Fibroblast of skin of abdomen (primary cell): ENCODE measurements around the gene DDC.

Experiments
- DNase-seq: peaks from one replicate; pipeline ENCODE4 v3.0.0-alpha.2; 2013

Gene DDC

GRCh38 chr7:50513166-50513871 is 51.9 kb downstream of the DDC start:
- DNase-seq: no peak

- no peak for DNase-seq
Measured at GRCh38 chr7:50512384-50512783, 52.8 kb downstream of the DDC start.

DNA sequence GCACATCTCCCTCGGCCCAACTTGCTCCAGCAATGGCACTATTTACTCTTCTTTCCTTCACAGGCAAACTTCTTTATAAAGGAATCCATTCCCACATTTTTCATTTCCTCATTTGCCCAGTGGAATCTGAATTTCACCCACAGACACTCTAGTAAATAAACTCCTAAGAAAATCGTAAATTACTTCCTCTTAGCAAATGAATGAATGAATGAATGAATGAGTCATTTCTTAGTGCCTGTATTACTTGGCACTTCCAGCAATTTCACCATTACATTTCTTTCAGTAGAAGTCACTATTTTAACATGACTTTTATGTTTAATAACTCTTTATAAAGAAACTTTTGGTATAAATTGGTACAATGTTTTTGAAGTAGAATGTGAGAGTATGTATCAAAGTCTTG is 55.7 kb downstream of the DDC start:
- DNase-seq: no peak

DNA sequence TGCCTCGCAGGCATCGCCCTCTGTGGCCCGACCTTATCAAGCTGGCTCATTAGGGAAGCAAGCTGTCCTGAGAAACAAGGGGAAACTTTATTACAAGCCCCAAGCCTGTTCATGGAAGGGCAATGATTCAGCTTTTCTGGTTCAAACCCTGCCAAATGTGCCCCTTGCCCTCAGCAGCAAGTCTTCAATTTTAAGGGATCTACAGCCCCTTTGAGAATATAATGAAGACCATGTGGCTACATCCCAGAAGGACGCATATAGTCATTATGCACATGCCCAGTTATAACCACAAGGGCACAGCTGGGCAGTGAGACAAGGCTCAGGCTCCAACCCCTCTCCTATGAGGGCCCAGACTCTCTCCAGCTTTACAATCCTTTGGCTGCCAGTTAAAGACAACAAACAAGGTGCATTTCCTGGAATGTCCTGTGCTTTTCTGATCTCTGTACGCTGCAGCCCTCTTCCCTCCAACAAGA is 56.7 kb downstream of the DDC start:
- no peak for DNase-seq

GRCh38 chr7:50507898-50508470 is 57.2 kb downstream of the DDC start:
- no peak for DNase-seq

GRCh38 chr7:50505553-50506210 is 59.5 kb downstream of the DDC start:
- no peak for DNase-seq

DNA sequence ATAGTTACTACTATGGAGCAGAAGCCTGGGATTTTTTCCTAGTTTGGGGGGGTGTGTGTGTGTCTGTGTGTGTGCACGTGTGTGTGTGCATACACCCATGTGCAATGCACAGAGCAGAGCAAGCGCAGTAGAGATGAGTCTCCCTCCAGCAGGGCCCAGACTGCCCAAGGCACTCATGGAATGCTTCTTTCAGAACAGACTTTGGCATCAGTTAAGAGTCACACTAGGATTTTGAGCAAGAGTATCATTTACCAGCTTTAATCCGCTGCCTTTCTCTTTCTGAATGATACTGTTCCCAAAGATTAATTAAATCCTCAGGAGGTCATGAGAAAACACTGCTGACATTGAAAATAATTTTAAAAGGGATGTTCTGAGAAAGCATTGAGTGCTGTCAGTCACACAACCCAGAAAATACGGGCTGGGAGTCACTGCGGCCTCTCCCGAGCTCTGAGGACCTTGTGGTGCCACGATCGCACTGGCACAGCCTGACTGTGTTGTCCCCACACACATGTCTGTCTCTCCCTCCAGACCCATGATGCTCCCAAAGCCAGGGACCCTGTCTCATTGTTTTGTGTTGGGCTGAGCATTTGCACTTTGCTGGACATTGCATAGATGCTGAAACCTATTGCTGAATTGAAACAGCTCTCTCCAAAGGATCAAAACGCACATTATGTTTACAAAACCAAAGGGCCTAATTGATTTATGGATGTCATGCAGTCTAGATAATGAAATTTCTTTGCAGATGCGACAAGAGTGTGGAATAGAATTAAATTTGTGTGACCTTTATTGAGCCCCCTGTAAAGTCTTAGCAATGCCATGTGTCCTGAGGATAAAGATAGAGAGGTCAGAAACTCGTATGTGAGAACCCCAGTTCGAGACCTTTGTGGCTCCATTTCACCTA is 60.3 kb downstream of the DDC start:
- DNase-seq: no peak

DNA sequence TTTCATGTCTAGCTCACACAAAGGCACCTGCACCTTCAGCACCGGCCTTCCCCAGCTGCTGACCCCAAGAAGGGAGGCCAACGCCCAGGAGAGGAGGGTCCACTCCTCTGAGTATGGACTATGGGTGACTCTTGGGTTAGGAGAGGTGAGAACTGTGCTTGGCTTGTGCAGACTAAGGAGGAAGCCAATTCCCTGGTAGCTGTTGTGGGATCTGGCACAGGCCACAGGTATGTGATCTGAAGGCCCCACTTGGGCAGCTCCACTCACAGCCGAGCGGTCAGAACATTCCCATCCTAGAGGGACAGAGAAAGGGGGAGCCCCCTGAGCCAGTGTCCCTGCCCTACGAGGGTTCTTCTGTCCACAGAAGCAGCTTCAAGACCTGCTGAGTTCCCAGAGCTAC is 62.3 kb downstream of the DDC start:
- no peak for DNase-seq

DNA sequence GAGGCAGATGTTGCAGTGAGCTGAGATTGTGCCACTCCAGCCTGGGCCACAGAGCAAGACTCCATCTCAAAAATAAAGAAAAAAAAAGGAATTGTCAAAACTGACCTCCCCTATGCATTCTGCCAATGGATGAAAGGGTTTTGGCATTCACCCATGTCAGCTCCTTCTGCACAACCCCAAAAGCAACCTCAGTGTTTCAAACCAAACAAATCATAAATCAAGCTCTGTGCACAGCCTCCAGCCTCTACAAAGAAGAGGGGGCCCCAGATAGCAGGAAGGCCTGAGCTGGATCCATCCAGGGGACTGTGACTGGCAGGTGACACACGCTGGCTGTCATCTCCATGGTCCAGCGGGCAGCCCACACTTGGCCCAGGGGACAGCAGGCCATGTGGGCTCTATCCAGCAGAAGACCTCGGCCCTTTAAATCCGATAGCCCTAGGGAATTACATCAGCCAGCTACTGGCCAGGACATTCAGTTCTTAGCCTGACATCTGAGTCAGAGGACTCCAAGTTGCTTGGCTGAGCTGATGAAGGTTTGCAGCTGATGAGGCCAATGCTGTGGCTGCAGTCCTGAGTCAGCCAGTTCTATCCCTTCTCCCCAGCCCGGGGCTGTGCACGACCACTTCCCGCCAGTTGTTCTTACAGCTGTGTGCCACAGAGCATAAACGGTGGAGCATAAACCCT is 63.1 kb downstream of the DDC start:
- DNase-seq: peak; percentile 72

- DNase-seq: no peak
Measured at GRCh38 chr7:50499092-50499491, 66.1 kb downstream of the DDC start.

GRCh38 chr7:50497968-50498367 is 67.2 kb downstream of the DDC start:
- DNase-seq: no peak

- peak; percentile 14 for DNase-seq
Measured at GRCh38 chr7:50497068-50497642, 68.0 kb downstream of the DDC start.

GRCh38 chr7:50496569-50496968 is 68.6 kb downstream of the DDC start:
- no peak for DNase-seq

DNA sequence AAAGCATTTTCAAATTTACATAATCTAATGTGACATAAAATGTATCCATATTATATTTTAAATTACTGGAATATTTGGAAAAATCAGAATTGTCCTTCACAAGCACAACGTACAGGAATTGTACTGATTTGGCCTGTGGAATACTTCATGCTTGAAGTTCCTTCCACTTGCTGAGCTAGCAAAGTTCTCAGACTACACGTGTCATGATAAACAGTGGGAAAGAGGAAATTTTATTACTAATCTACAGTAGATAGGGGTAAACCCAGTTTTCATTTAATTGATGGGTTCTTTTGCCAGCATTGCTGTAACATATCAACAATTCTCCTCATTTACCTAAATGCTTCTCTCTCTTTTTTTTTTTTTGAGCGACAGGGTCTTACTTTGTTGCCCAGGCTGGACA is 69.5 kb downstream of the DDC start:
- DNase-seq: no peak

- DNase-seq: no peak
Measured at GRCh38 chr7:50492770-50493519, 72.3 kb downstream of the DDC start.

GRCh38 chr7:50491943-50492342 is 73.3 kb downstream of the DDC start:
- no peak for DNase-seq

DNA sequence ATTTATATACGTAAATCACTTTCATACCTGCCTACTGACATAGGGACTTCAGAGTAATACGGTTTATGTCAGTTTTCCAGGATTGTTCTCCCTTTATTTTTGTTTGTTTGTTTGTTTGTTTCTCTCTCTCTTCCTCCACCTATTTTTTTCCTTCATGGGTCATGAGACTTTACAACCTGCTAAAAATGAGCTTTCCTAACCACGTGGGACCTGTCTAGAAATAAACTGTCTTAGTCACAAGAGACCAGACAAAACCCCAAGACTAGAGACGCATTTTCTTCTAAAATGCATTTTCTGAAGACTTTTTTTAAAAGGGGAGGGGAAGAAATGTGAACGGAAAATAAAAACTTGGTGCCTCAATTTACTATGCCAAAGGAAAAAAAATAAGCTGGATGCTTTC is 74.0 kb downstream of the DDC start:
- DNase-seq: no peak

DNA sequence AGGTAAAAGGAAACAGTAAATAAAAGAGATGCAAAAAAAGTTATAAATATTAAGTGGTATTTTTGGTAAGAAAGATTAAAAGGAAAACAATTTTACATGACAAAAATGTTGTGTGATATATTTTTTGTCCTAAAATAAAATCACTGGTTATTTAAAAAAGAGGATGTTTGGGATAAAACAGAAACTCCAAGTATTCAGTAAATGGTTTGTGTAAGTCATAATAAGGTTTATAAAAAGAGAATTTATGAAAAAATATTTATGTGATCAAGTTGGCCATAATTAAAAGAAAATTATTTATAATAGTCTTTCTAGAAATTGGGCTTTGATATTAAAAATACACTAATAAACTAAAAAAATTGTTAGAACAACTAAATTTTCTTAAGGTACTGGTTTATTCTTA is 76.8 kb downstream of the DDC start:
- DNase-seq: no peak

DNA sequence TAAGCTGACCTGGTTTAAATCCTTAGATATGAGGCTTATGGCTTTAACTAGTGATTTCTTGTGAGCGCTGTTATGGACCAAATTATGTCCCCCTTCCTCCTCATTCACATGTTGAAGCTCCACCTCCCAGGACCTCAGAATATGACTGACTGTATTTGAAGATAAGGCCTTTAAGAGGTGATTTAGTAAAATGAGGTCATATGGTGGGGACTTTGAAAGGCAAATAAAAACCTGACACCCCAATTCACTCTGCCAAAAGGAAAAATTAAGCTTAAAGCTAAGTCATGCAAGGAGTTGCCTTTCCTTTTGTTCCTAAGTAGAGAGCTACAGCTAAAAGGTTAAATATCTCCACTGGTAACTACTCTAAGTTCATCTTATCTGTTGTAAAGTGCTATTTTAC is 78.7 kb downstream of the DDC start:
- DNase-seq: no peak

- no peak for DNase-seq
Measured at GRCh38 chr7:50481867-50482266, 83.3 kb downstream of the DDC start.

GRCh38 chr7:50480797-50481196 is 84.4 kb downstream of the DDC start:
- no peak for DNase-seq
